Mesothelial cell of epicardium (in vitro differentiated cells): ENCODE data around the gene PRDM16. TPM values are rescaled to one million over a fixed set of nuclear protein-coding genes. Genes with fewer than 3 reads are reported as not detected.

Experiments
- DNase-seq, 2 experiments: peaks; one replicate each; pipeline ENCODE4 v3.0.0; 2021; ENCODE audit warnings: low spot score in 2 of 2; ENCODE audit not compliant: unreplicated experiment in 2 of 2
- H3K27ac Mint-ChIP-seq: 2 replicates; pipeline ENCODE4 v1.8.0; 2021; ENCODE audit warnings: mixed read lengths
- H3K27me3 Mint-ChIP-seq: 2 replicates; pipeline ENCODE4 v1.8.0; 2021; ENCODE audit warnings: low read depth, mixed read lengths
- H3K36me3 Mint-ChIP-seq: 2 replicates; pipeline ENCODE4 v1.8.0; 2021; ENCODE audit warnings: mixed read lengths
- H3K4me1 Mint-ChIP-seq: 2 replicates; pipeline ENCODE4 v1.8.0; 2021; ENCODE audit warnings: mixed read lengths
- H3K4me3 Mint-ChIP-seq: 2 replicates; pipeline ENCODE4 v1.8.0; 2021; ENCODE audit warnings: mild to moderate bottlenecking, moderate library complexity, mixed read lengths
- H3K9me3 Mint-ChIP-seq: 2 replicates; pipeline ENCODE4 v1.8.0; 2021; ENCODE audit warnings: mixed read lengths
- total RNA-seq: library from RNA; stranded (reverse); gene quantifications from 3 replicates; pipeline ENCODE4 v1.2.1, GENCODE V29; 2021
- TF ChIP-seq, protein P1 (sequence below): fragments of 200-600 bp; sonication (generic); IDR thresholded peaks from one replicate; pipeline ENCODE4 v1.5.0; 2021; ENCODE audit warnings: antibody characterized with exemption; ENCODE audit not compliant: unreplicated experiment

PRDM16 gene
- total RNA-seq, 1 donor from 2014 or later: 1.4 TPM

DNA sequence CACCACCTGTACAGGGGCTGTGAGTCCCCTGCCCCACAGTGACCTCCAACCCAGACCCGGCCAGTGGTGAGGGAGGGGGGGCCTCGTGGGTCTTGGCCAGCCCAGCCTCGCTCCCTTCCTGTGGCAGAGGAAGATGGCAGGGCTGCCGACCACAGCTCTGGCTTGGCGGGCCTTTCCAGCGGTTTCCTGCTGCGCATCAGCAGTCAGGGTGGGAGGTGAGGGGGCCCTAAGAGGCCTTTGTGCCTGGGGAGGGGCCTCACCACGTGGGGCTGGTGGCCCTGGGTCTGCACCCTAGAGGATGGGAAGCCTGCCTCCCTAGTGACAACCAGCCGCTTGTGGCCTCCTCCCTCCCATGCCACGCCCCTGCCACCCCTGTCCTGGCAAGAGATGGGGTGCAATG lies 312.9 kb downstream of the PRDM16 start:
- H3K4me1 Mint-ChIP-seq: no peaks in the 10 kb centered on the region
- TF ChIP-seq, protein P1, sequence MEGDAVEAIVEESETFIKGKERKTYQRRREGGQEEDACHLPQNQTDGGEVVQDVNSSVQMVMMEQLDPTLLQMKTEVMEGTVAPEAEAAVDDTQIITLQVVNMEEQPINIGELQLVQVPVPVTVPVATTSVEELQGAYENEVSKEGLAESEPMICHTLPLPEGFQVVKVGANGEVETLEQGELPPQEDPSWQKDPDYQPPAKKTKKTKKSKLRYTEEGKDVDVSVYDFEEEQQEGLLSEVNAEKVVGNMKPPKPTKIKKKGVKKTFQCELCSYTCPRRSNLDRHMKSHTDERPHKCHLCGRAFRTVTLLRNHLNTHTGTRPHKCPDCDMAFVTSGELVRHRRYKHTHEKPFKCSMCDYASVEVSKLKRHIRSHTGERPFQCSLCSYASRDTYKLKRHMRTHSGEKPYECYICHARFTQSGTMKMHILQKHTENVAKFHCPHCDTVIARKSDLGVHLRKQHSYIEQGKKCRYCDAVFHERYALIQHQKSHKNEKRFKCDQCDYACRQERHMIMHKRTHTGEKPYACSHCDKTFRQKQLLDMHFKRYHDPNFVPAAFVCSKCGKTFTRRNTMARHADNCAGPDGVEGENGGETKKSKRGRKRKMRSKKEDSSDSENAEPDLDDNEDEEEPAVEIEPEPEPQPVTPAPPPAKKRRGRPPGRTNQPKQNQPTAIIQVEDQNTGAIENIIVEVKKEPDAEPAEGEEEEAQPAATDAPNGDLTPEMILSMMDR: no peak
- no peak for DNase-seq
- no peaks in the 10 kb centered on the region for H3K36me3 Mint-ChIP-seq
- H3K27me3 Mint-ChIP-seq: peaks cover 51% of the 10 kb centered on the region
- H3K4me3 Mint-ChIP-seq: no peak overlapping the region
- H3K9me3 Mint-ChIP-seq: no peaks in the 10 kb centered on the region
- no peak overlapping the region for H3K27ac Mint-ChIP-seq

DNA sequence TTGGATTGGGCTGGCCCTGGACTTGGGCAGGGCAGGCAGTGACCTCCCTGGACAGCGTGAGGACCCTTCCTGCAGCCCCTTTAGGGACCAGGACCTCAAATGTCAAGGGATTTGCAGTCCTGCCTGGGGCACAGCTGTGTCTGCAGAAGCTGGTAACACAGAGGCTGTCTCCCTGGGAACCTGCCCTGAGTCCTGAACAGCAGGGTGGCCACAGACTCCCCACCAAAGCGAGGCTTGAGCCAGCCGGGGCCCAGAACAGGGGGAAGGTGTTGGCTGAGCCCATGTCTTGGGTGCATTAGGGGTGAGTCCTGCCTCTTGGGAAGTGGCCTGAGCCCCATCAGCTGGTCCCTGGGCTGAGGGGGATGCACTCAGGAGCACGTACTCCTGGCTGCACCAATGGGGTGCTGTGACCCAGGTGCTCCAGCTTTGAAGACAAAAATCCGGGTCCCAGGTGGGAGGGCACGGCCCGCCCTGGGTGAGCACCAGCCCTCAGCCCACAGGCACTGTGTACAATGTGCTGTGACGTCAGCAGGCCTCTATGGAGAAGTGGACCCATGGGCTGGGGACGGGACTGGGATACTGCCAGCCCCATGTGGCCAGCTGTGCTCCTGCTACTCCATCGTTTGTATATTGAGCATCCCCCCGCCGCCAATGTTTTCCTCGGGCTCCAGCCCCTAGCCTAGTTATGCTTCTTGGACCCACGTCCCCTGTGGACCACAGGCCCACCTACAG lies 313.5 kb downstream of the PRDM16 start:
- Mint-ChIP-seq H3K27me3 (peaks cover 57% of the 10 kb centered on the region), H3K4me1 (no peaks in the 10 kb centered on the region), H3K9me3 (no peaks in the 10 kb centered on the region), H3K36me3 (no peaks in the 10 kb centered on the region), H3K4me3 (no peak overlapping the region), H3K27ac (no peak overlapping the region)
- TF ChIP-seq, protein P1: no peak
- no peak for DNase-seq

DNA sequence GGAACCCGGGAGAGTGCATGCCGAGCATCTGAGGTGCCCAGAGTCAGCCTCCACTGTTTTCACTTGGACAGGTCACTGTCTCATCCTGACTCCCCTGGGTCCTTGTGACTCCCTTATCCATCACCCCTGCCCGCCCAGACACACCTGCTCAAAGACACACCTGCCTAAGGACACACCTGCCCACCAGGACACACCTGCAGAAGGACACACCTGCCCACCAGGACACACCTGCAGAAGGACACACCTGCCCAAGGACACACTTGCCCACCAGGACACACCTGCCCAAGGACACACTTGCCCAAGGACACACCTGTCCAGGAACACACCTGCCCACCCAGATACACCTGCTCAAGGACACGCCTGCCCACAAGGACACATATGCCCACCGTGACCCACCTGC lies 314.7 kb downstream of the PRDM16 start:
- Mint-ChIP-seq H3K36me3 (no peaks in the 10 kb centered on the region), H3K27ac (no peak overlapping the region), H3K27me3 (peaks cover 67% of the 10 kb centered on the region), H3K4me1 (no peaks in the 10 kb centered on the region), H3K9me3 (no peaks in the 10 kb centered on the region), H3K4me3 (no peak overlapping the region)
- no peak for DNase-seq
- TF ChIP-seq, protein P1: no peak

DNA sequence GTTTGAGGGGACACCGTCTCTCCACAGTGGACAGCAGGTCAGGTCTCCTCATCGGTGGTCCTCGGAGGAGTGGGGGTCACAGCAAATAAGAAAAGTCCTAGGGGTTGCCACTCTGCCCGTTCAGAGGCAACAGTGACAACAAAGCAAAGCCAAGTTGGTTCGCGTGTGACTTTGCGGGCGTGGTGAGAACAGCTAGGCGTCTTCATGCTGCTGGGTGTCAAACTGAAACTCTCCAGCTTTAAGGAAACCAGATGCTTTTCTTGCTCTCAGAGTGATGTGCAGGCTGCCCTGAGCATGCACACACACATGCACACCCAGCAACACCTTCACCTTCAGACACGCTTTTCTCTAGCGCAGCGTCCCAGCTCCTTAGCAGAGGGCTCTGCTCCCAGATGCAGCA lies 315.4 kb downstream of the PRDM16 start:
- H3K9me3 Mint-ChIP-seq: no peaks in the 10 kb centered on the region
- no peak overlapping the region for H3K4me3 Mint-ChIP-seq
- no peaks in the 10 kb centered on the region for H3K36me3 Mint-ChIP-seq
- no peak overlapping the region for H3K27ac Mint-ChIP-seq
- DNase-seq: no peak
- H3K4me1 Mint-ChIP-seq: no peaks in the 10 kb centered on the region
- TF ChIP-seq, protein P1: no peak
- peaks cover 74% of the 10 kb centered on the region for H3K27me3 Mint-ChIP-seq

DNA sequence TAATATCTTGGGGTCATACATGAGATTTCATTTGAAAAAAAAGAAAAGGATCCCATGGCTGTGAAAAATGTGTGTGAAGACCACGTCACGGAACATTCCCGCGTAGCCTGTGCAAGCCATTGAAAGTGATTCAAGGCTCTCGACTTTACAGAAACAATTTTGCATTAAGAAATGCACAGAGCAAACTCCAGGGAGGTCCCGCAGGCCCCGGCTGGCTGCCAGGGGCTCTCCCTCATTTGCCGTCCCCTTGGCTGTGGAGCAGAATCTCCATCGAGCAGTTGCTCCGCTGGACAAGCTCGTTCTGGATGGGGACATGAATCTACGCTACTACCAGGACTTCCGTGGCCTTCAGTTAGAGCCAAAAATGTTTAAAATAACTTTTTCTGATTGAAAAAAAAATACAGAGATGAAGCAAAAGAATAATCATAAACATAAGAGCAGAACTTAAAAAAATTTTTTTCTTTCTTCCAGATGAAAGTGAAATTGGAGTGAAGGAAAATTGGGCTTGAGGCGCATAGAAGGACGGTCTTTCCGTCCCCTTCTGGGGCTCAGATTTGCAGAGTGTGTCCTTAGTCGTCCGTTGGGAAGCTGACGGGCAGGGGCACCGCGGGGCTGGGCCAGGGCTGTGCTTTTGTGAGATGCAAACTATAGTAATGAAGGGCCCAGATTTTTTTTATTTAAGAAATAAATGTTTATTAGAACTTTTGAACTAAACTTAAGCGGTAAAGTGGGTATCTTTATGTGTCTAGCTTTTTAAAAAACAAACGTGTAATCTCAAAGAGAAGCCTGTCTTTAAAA lies 317.4 kb downstream of the PRDM16 start:
- Mint-ChIP-seq H3K27ac (no peak overlapping the region), H3K9me3 (no peaks in the 10 kb centered on the region), H3K36me3 (no peaks in the 10 kb centered on the region), H3K27me3 (peaks cover 90% of the 10 kb centered on the region), H3K4me1 (no peaks in the 10 kb centered on the region), H3K4me3 (no peak overlapping the region)
- TF ChIP-seq, protein P1: no peak
- DNase-seq: no peak
